B cell (primary cell): ENCODE results near the gene SEPTIN5.

Experiments used
- CTCF ChIP-seq: fragments of 200-600 bp; IDR thresholded peaks from one replicate; pipeline ENCODE4 v1.8.0; 2022; ENCODE audit warnings: antibody characterized with exemption, mild to moderate bottlenecking
- EZH2 ChIP-seq: IDR thresholded peaks from 2 replicates; pipeline ENCODE4 v1.6.1; 2012; ENCODE audit warnings: borderline replicate concordance, low read depth, mild to moderate bottlenecking, moderate library complexity, low read length; ENCODE audit not compliant: insufficient read depth, poor library complexity, severe bottlenecking

- TF ChIP-seq CTCF (no peak), EZH2 (no peak)
Measured at GRCh38 chr22:19729507-19729906, 15.2 kb downstream of the SEPTIN5 start.
